HG03135 (cell line): Measurements from ENCODE around the gene TTC21A.
"Not testable (repeated sequence)": the region's sequence is repeated elsewhere in the genome, so short reads cannot be mapped to it uniquely, and the experiment has no call there.

Experiments used
- ATAC-seq: cut with Tn5 transposase; IDR thresholded peaks from one replicate; pipeline ENCODE4 v1.9.1; 2021; ENCODE audit warnings: mild to moderate bottlenecking, moderate library complexity; ENCODE audit not compliant: unreplicated experiment

TTC21A gene

GRCh38 chr3:39107388-39108199 lies at the start of gene TTC21A, which contains the start of gene GORASP1:
Gene TTC21A (plus strand): TSS chr3:39107680. CDS start chr3:39107838, 158 bp downstream.
Gene GORASP1 (minus strand): TSS chr3:39107627. CDS start chr3:39107541, 86 bp downstream.
- ATAC-seq, result no peak

- not testable (repeated sequence) for ATAC-seq
Measured at GRCh38 chr3:39061228-39061627, 46.3 kb upstream of the TTC21A start.

- ATAC-seq, result no peak
Measured at GRCh38 chr3:39062180-39062579, 45.3 kb upstream of the TTC21A start.

GRCh38 chr3:39063143-39063542 lies 44.3 kb upstream of the TTC21A start:
- ATAC-seq, result no peak

GRCh38 chr3:39064646-39065045 lies 42.8 kb upstream of the TTC21A start:
- no peak for ATAC-seq

- ATAC-seq, result peak; percentile 97
Measured at GRCh38 chr3:39065197-39065596, 42.3 kb upstream of the TTC21A start.

GRCh38 chr3:39067286-39067685 lies 40.2 kb upstream of the TTC21A start:
- ATAC-seq, result no peak

GRCh38 chr3:39068556-39068955 lies 38.9 kb upstream of the TTC21A start:
- no peak for ATAC-seq

- no peak for ATAC-seq
Measured at GRCh38 chr3:39075910-39076309, 31.6 kb upstream of the TTC21A start.

GRCh38 chr3:39079530-39079929 lies 27.9 kb upstream of the TTC21A start:
- ATAC-seq, result no peak

- no peak for ATAC-seq
Measured at GRCh38 chr3:39080026-39080425, 27.5 kb upstream of the TTC21A start.

- no peak for ATAC-seq
Measured at GRCh38 chr3:39082666-39083313, 24.7 kb upstream of the TTC21A start.

- no peak for ATAC-seq
Measured at GRCh38 chr3:39086144-39086543, 21.3 kb upstream of the TTC21A start.

- no peak for ATAC-seq
Measured at GRCh38 chr3:39088456-39088855, 19.0 kb upstream of the TTC21A start.

- no peak for ATAC-seq
Measured at GRCh38 chr3:39088889-39089288, 18.6 kb upstream of the TTC21A start.

GRCh38 chr3:39090922-39091321 lies 16.6 kb upstream of the TTC21A start:
- ATAC-seq, result no peak

GRCh38 chr3:39094851-39095677 lies 12.4 kb upstream of the TTC21A start:
- no peak for ATAC-seq

GRCh38 chr3:39095778-39096177 lies 11.7 kb upstream of the TTC21A start:
- no peak for ATAC-seq

GRCh38 chr3:39096775-39097174 lies 10.7 kb upstream of the TTC21A start:
- ATAC-seq, result no peak

GRCh38 chr3:39097716-39098472 lies 9.6 kb upstream of the TTC21A start:
- ATAC-seq, result no peak
